ENCODE results near the gene NAA25.

DNA sequence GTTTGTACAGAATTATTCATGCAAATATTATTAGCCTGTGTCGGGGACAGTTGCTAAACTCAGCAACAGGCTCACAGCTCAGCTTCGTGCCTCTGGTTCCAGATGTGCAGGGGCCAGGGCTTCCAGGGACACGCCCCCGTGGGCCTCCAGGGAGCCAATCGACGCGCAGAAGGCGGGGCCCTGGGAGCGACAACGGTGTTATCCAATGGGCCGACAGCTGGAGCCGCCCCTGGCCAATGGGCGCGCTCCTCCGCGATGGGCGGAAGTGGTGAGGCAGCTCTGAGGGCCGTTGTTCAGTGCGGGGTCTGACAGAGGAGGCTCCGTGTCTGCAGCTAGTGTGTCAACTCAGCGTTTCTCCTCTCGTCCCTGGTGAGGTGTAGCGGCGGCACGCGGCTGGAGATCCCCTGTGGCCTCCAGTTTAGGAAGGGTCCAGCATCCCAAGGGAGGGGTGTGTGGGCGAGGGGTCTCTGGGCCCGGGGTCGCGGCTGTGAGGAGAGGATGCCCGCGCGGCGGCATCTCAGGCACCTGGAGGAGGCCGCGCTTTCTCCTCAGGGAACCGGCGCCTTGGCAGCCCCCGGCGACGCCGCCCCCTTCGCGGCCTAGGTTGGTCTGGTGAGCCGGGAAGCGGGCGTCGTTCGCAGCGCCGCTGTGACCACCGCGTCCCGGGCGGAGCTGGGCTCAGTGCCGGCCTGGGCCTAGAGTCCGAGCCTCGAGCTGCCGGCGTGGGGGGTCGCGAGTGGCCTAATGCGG lies 16.8 kb upstream of the NAA25 start, which contains the start of gene TRAFD1:
- TF ChIP-seq, protein P1, sequence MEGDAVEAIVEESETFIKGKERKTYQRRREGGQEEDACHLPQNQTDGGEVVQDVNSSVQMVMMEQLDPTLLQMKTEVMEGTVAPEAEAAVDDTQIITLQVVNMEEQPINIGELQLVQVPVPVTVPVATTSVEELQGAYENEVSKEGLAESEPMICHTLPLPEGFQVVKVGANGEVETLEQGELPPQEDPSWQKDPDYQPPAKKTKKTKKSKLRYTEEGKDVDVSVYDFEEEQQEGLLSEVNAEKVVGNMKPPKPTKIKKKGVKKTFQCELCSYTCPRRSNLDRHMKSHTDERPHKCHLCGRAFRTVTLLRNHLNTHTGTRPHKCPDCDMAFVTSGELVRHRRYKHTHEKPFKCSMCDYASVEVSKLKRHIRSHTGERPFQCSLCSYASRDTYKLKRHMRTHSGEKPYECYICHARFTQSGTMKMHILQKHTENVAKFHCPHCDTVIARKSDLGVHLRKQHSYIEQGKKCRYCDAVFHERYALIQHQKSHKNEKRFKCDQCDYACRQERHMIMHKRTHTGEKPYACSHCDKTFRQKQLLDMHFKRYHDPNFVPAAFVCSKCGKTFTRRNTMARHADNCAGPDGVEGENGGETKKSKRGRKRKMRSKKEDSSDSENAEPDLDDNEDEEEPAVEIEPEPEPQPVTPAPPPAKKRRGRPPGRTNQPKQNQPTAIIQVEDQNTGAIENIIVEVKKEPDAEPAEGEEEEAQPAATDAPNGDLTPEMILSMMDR (IDR thresholded peaks at IDR 0.05) = no peak
- TF ChIP-seq POLR2A (IDR thresholded peaks at IDR 0.05) (peak; percentile 94), EP300 (IDR thresholded peaks at IDR 0.05) (no peak)

Measured in ovary (tissue), 3 donors.